ENCODE results near the gene SLC38A6.
"Not testable (repeated sequence)": the region's sequence is repeated elsewhere in the genome, so short reads cannot be mapped to it uniquely, and the experiment has no call there.

The SLC38A6 gene

GRCh38 chr14:61050417-61050816 lies 69.4 kb downstream of the SLC38A6 start:
- DNase-seq (ENCODE audit: low read depth in 1 of 2, low spot score in 1 of 2): no peak

GRCh38 chr14:61051051-61051450 lies 70.0 kb downstream of the SLC38A6 start:
- no peak for DNase-seq (ENCODE audit: low read depth in 1 of 2, low spot score in 1 of 2)

- DNase-seq (ENCODE audit: low read depth in 1 of 2, low spot score in 1 of 2): no peak
Observed at GRCh38 chr14:61051621-61052020, 70.6 kb downstream of the SLC38A6 start.

- DNase-seq (ENCODE audit: low read depth in 1 of 2, low spot score in 1 of 2): no peak
Observed at GRCh38 chr14:61063461-61063860, 82.4 kb downstream of the SLC38A6 start.

GRCh38 chr14:61064210-61064609 lies 83.2 kb downstream of the SLC38A6 start:
- DNase-seq (ENCODE audit: low read depth in 1 of 2, low spot score in 1 of 2): no peak

- DNase-seq (ENCODE audit: low read depth in 1 of 2, low spot score in 1 of 2): no peak
Observed at GRCh38 chr14:61064856-61065255, 83.8 kb downstream of the SLC38A6 start.

GRCh38 chr14:61065656-61066055 lies 84.6 kb downstream of the SLC38A6 start:
- no peak for DNase-seq (ENCODE audit: low read depth in 1 of 2, low spot score in 1 of 2)

- not testable (repeated sequence) for DNase-seq (ENCODE audit: low read depth in 1 of 2, low spot score in 1 of 2)
Observed at GRCh38 chr14:61072442-61072841, 91.4 kb downstream of the SLC38A6 start.

GRCh38 chr14:61074852-61075251 lies 93.8 kb downstream of the SLC38A6 start:
- DNase-seq (ENCODE audit: low read depth in 1 of 2, low spot score in 1 of 2): no peak

- DNase-seq (ENCODE audit: low read depth in 1 of 2, low spot score in 1 of 2): no peak
Observed at GRCh38 chr14:61076556-61076955, 95.5 kb downstream of the SLC38A6 start.

GRCh38 chr14:61077437-61077836 lies 96.4 kb downstream of the SLC38A6 start:
- no peak for DNase-seq (ENCODE audit: low read depth in 1 of 2, low spot score in 1 of 2)

- DNase-seq (ENCODE audit: low read depth in 1 of 2, low spot score in 1 of 2): no peak
Observed at GRCh38 chr14:61077951-61078720, 97.1 kb downstream of the SLC38A6 start.

GRCh38 chr14:61080591-61081010 lies 99.6 kb downstream of the SLC38A6 start:
- no peak for DNase-seq (ENCODE audit: low read depth in 1 of 2, low spot score in 1 of 2)

- DNase-seq (ENCODE audit: low read depth in 1 of 2, low spot score in 1 of 2): no peak
Observed at GRCh38 chr14:61088081-61088480, 107.0 kb downstream of the SLC38A6 start.

- DNase-seq (ENCODE audit: low read depth in 1 of 2, low spot score in 1 of 2): no peak
Observed at GRCh38 chr14:61089126-61089750, 108.2 kb downstream of the SLC38A6 start.

GRCh38 chr14:61090432-61091216 lies 109.6 kb downstream of the SLC38A6 start:
- no peak for DNase-seq (ENCODE audit: low read depth in 1 of 2, low spot score in 1 of 2)

- no peak for DNase-seq (ENCODE audit: low read depth in 1 of 2, low spot score in 1 of 2)
Observed at GRCh38 chr14:61091657-61092273, 110.7 kb downstream of the SLC38A6 start.

- DNase-seq (ENCODE audit: low read depth in 1 of 2, low spot score in 1 of 2): not testable (repeated sequence)
Observed at GRCh38 chr14:61098096-61098495, 117.1 kb downstream of the SLC38A6 start.

- no peak for DNase-seq (ENCODE audit: low read depth in 1 of 2, low spot score in 1 of 2)
Observed at GRCh38 chr14:61098721-61099120, 117.7 kb downstream of the SLC38A6 start.

- no peak for DNase-seq (ENCODE audit: low read depth in 1 of 2, low spot score in 1 of 2)
Observed at GRCh38 chr14:61099216-61099835, 118.3 kb downstream of the SLC38A6 start.

Measured in activated T-helper 1 cell treated with anti-CD3 and anti-CD28 coated beads, Interleukin-2, amount 50 U/mL, for 16 hours (primary cell).